Activated CD4-positive, alpha-beta T cell treated with anti-CD3 and anti-CD28 coated beads for 36 hours (primary cell): Measurements from ENCODE around the gene MUSTN1. TPM values are rescaled to one million over a fixed set of nuclear protein-coding genes. Genes with fewer than 3 reads are reported as not detected.

Experiments used
- ATAC-seq: fragments of 200-7000 bp; cut with Tn5 transposase; one replicate; pipeline ENCODE4 v1.10.0; 2021; ENCODE audit warnings: mild to moderate bottlenecking, moderate library complexity
- CTCF ChIA-PET: fragments of 350-600 bp; sonication (Branson Sonifier 250); formaldehyde crosslinking; loops from one replicate; lab custom pipeline; 2021; ENCODE audit warnings: antibody characterized with exemption; lab: Charles Lee
- POLR2A ChIA-PET: fragments of 350-600 bp; sonication (Branson Sonifier 250); formaldehyde crosslinking; loops from one replicate; lab custom pipeline; 2021; ENCODE audit warnings: antibody characterized with exemption, inconsistent platforms; lab: Charles Lee
- DNase-seq: peaks from one replicate; pipeline ENCODE4 v3.0.0-alpha.2; 2020
- H3K27ac Mint-ChIP-seq: one replicate; pipeline ENCODE4 v1.8.0; 2021; ENCODE audit warnings: mixed read lengths
- H3K27me3 Mint-ChIP-seq: one replicate; pipeline ENCODE4 v1.8.0; 2021; ENCODE audit warnings: mixed read lengths
- H3K36me3 Mint-ChIP-seq: one replicate; pipeline ENCODE4 v1.8.0; 2021; ENCODE audit warnings: low read depth, mixed read lengths
- H3K4me1 Mint-ChIP-seq: one replicate; pipeline ENCODE4 v1.8.0; 2021; ENCODE audit warnings: mixed read lengths
- H3K4me3 Mint-ChIP-seq: one replicate; pipeline ENCODE4 v1.8.0; 2021; ENCODE audit warnings: mild to moderate bottlenecking, moderate library complexity, mixed read lengths
- H3K9me3 Mint-ChIP-seq: one replicate; pipeline ENCODE4 v1.8.0; 2021; ENCODE audit warnings: low read depth, mixed read lengths
- intact Hi-C, 2 experiments: fragments of 100-400 bp; cut with DNase I in 1 of 2; cut with micrococcal nuclease in 1 of 2; formaldehyde crosslinking; loops; one replicate each; pipeline versions ENCODE4 v1.14.2 to v1.15.1; 2022 to 2024; cut with DNase I, micrococcal nuclease
- total RNA-seq, 2 experiments: library from RNA; stranded (reverse); gene quantifications; one replicate each; pipeline ENCODE4 v1.2.3, GENCODE V29; 2021

Gene MUSTN1
- total RNA-seq, 2 experiments from 2014 or later, result 2.8 TPM; not detected in 1

DNA sequence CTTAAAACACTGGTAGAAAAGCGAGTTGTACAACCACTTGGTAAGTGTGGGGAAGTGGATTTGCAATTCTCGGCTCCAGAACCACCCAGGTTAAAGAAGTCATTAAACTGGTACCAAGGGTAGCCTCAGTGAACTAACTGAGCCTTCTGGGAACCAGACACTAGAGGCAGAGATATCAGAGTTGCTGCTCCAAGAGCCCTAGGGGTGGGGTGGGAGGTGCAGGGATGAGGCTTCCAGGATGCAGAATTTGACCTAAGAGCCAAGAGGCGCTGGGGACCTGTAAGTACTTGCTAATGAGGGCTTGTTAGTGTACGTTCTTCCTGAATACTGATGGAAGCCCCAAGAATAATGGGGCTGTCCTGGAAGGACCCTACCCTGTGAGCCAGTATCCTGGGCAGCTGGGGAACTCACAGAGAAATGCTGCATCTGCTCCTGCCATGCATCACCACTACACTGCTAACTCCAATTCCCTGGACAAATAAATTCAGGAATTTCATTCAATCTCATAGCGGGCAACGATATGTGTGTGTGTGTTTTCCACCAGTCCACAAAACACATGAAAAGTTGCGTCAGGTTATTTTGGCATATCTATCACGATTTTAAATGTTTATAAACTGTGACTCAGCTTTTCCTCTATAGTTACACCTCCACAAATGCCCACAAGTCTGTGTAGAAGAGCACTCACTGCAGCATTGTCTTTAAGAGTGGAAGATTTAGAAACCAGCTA, 38.8 kb upstream of the MUSTN1 start:
- H3K4me3 Mint-ChIP-seq, result no peak overlapping the region
- intact Hi-C loops, result loop anchor here in 1 of 2 experiments (1.0 kb wide), 1 partner anchor 20 kb away; no protein-coding TSS in a partner anchor
- CTCF ChIA-PET, result interaction anchor here (2.2 kb wide), 1 partner anchor 20 kb away, joined by 11 read pairs; no protein-coding TSS in a partner anchor
- no peak overlapping the region for H3K27ac Mint-ChIP-seq
- DNase-seq (no peak), ATAC-seq (peak; percentile 69)
- no peaks in the 10 kb centered on the region for H3K27me3 Mint-ChIP-seq
- no peaks in the 10 kb centered on the region for H3K9me3 Mint-ChIP-seq
- POLR2A ChIA-PET, result no interaction called here
- H3K36me3 Mint-ChIP-seq, result no peaks in the 10 kb centered on the region
- peaks cover 37% of the 10 kb centered on the region for H3K4me1 Mint-ChIP-seq

DNA sequence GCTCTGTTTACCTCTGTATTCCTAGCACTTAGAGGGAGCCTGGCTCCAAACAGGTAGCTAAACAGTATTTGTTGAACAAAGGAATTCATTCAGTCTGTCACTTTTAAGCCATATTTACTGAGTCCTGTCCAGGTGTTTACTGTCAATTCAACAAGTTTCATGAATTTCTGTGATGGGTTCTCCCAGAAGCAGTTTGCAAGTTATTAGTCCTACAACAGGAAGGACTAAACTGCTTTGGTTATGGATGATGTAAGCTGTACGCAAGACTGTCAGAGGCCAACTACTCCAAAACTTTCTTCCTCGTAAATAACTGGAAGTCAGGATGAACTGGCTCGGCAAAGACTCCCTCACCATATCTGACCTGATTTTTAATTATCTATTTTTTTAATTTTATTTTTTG, 37.4 kb upstream of the MUSTN1 start:
- Mint-ChIP-seq H3K36me3 (no peaks in the 10 kb centered on the region), H3K27ac (peak overlapping the region; percentile 32), H3K27me3 (no peaks in the 10 kb centered on the region), H3K4me3 (no peak overlapping the region), H3K4me1 (peaks cover 37% of the 10 kb centered on the region), H3K9me3 (no peaks in the 10 kb centered on the region)
- POLR2A ChIA-PET, result interaction anchor here (0.7 kb wide), 1 partner anchor 217 kb away, joined by 4 read pairs; no protein-coding TSS in a partner anchor
- intact Hi-C loops, result no loop called here
- DNase-seq (no peak), ATAC-seq (no peak)
- CTCF ChIA-PET, result no interaction called here

DNA sequence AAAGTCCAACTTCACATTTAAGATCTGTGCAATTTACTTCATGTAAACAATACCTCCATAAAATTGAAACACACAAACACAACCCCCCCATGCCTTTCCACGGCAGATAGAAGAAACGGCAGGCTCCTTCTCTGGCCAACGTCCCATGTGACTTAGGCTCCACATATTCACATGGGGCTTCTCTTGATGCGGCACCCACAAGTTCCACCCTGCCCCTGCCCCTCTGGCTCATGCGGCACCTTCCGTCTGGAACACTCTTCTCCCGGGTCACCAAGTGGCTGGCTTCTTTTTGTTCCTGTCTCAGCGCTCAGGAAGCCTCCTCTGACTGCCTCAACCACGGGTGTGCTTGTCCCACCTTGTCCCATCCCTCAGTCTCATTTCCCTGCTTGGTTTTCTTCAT, 36.9 kb upstream of the MUSTN1 start:
- Mint-ChIP-seq H3K27ac (peak overlapping the region; percentile 32), H3K27me3 (no peaks in the 10 kb centered on the region), H3K36me3 (no peaks in the 10 kb centered on the region), H3K4me3 (no peak overlapping the region), H3K9me3 (no peaks in the 10 kb centered on the region), H3K4me1 (peaks cover 37% of the 10 kb centered on the region)
- no peak for ATAC-seq
- DNase-seq, result no peak
- intact Hi-C loops, result no loop called here
- CTCF ChIA-PET, result no interaction called here
- POLR2A ChIA-PET, result no interaction called here

DNA sequence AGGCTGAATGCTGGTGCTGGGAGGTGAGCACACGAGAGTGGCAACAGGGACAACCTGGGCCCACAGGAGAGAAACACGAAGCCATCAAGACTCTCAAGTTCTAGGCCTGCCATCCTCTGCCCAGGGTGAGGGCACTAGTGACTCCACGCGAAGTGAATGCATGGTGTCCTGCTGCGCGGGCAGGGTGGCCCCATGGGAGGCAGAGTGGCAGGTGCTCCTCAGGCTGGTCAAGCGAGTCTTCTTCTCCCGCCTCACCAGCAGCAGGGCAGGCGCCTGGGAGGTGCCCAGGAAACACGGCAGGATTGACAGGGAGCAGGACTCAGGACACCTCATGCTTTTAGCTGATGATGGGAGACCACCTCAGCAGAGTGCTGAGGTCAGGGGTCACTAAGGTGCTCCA, 35.7 kb upstream of the MUSTN1 start:
- H3K27ac Mint-ChIP-seq, result no peak overlapping the region
- CTCF ChIA-PET, result no interaction called here

DNA sequence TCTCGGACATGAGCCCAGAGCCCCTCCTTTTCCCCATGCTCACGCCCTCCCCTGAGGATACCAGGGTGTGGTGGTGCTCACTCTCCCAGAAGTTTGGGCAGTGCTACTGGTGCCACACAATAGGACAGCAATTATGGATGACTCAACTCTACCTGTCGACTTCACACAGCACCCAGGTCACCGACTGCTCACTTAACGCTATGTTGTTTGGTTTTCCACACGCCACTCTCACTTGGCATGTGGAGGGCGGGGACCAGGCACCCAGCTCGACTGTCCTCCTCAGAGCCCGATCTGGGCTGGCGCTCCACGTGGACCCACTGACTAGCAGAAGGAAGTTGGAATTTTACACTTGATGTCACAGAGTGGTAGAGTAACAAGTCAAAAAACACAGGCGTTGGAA, 31.6 kb upstream of the MUSTN1 start:
- peaks cover 6% of the 10 kb centered on the region for H3K4me1 Mint-ChIP-seq
- intact Hi-C loops, result no loop called here
- no peak for DNase-seq
- POLR2A ChIA-PET, result no interaction called here
- no peak overlapping the region for H3K27ac Mint-ChIP-seq
- peaks cover 12% of the 10 kb centered on the region for H3K9me3 Mint-ChIP-seq
- CTCF ChIA-PET, result interaction anchor here (0.6 kb wide), 1 partner anchor 144 kb away, joined by 4 read pairs; no protein-coding TSS in a partner anchor
- no peaks in the 10 kb centered on the region for H3K27me3 Mint-ChIP-seq
- peaks cover 16% of the 10 kb centered on the region for H3K36me3 Mint-ChIP-seq
- no peak overlapping the region for H3K4me3 Mint-ChIP-seq
- ATAC-seq, result no peak

More for the DNA sequence above, 35.7 kb upstream of the MUSTN1 start:
- Mint-ChIP-seq H3K27me3 (no peaks in the 10 kb centered on the region), H3K4me1 (peaks cover 33% of the 10 kb centered on the region), H3K4me3 (no peak overlapping the region), H3K36me3 (peaks cover 4% of the 10 kb centered on the region), H3K9me3 (peaks cover 4% of the 10 kb centered on the region)
- intact Hi-C loops, result no loop called here
- ATAC-seq (no peak), DNase-seq (no peak)
- POLR2A ChIA-PET, result interaction anchor here (0.6 kb wide), 1 partner anchor 11 kb away, joined by 8 read pairs; no protein-coding TSS in a partner anchor

DNA sequence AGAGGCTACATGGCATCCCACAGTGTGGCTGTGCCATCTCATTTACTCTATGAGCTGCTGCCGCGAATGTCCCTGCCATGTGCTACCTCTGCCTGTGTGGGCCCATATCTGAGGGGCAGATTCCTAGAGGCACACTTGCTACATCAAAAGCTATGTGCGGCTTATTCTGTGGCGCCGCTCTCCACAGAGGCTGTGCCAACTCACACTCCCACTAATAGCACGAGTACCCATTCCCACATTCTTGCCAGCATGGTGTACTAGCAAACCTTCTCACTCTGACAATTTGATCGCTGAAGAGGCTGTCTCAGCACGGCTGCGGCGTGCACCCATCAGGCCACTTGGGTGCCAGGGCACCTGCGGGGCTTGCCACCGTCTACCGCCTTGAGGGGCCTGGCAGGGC, 31.2 kb upstream of the MUSTN1 start:
- no peaks in the 10 kb centered on the region for H3K27me3 Mint-ChIP-seq
- intact Hi-C loops, result no loop called here
- ChIA-PET POLR2A (no interaction called here), CTCF (interaction anchor here (0.6 kb wide), 1 partner anchor 144 kb away, joined by 4 read pairs; no protein-coding TSS in a partner anchor)
- peaks cover 12% of the 10 kb centered on the region for H3K9me3 Mint-ChIP-seq
- DNase-seq, result no peak
- ATAC-seq, result no peak
- peaks cover 16% of the 10 kb centered on the region for H3K36me3 Mint-ChIP-seq
- H3K4me3 Mint-ChIP-seq, result no peak overlapping the region
- H3K27ac Mint-ChIP-seq, result no peak overlapping the region
- H3K4me1 Mint-ChIP-seq, result peaks cover 5% of the 10 kb centered on the region

DNA sequence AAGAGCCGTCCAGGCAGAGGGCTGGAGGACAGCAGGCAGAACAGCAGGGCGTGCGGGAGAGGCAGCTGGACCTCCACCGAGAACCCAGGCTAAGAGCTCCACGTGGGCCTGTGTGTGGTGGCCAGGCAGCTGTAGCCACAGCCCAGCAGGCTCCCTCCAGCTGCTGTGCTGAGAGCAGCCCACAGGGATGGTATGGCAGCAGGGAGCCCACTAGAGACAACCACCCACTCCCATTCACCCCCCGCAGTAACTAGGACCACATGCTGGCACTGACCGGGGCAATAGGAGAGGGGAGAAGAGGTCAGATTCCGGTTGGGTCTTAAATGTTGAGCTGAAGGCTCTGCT, 25.6 kb upstream of the MUSTN1 start:
- H3K9me3 Mint-ChIP-seq, result peaks cover 8% of the 10 kb centered on the region
- no peak overlapping the region for H3K27ac Mint-ChIP-seq
- CTCF ChIA-PET, result no interaction called here
- peaks cover 12% of the 10 kb centered on the region for H3K36me3 Mint-ChIP-seq
- DNase-seq, result no peak
- intact Hi-C loops, result no loop called here
- ATAC-seq, result no peak
- no peaks in the 10 kb centered on the region for H3K4me1 Mint-ChIP-seq
- no peak overlapping the region for H3K4me3 Mint-ChIP-seq
- POLR2A ChIA-PET, result interaction anchor here (0.6 kb wide), 2 partner anchors 38 to 81 kb away, joined by 3 to 4 read pairs; no protein-coding TSS in a partner anchor
- H3K27me3 Mint-ChIP-seq, result no peaks in the 10 kb centered on the region

DNA sequence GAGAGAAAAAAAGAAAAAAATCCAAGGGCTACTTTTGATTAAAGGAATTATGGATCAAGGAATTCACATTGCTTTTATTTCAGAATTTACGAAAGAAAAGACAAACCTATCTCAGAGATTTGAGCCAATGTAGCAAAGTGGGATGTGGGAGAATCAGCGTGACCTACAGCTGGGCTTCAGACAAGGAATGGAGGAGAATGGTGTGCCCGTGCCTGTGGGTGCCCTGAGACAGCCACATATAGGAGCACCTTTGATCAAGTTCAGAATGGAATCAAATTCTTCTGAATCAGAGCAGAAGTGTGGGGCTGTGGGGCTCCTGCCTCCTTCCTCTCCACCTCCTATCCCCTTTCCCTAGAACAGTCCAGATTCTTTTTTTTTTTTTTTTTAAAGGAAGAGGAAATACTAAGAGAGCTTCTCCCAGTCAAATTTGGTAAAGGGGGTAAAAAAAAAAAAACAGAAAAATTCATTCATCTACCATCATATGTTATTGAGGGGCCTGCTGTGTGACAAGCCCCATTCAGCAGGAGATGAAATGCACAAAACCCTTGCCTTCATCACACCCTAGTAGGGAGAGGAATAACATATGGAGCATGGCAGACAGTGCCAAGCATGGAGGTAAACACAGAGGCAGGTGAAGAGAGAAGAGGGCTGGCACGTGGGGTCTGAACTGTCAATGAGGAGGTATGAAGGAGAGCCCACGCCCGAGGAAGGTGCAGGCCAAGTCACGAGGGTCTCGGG, 25.0 kb upstream of the MUSTN1 start:
- ChIA-PET POLR2A (interaction anchor here (0.6 kb wide), 1 partner anchor 81 kb away, joined by 3 read pairs; no protein-coding TSS in a partner anchor), CTCF (no interaction called here)
- no peaks in the 10 kb centered on the region for H3K27me3 Mint-ChIP-seq
- no peak overlapping the region for H3K4me3 Mint-ChIP-seq
- H3K27ac Mint-ChIP-seq, result no peak overlapping the region
- ATAC-seq, result no peak
- intact Hi-C loops, result loop anchor here in 1 of 2 experiments (10.0 kb wide), 1 partner anchor 335 kb away; no protein-coding TSS in a partner anchor
- DNase-seq, result no peak
- H3K36me3 Mint-ChIP-seq, result peaks cover 10% of the 10 kb centered on the region
- peaks cover 8% of the 10 kb centered on the region for H3K9me3 Mint-ChIP-seq
- no peaks in the 10 kb centered on the region for H3K4me1 Mint-ChIP-seq

DNA sequence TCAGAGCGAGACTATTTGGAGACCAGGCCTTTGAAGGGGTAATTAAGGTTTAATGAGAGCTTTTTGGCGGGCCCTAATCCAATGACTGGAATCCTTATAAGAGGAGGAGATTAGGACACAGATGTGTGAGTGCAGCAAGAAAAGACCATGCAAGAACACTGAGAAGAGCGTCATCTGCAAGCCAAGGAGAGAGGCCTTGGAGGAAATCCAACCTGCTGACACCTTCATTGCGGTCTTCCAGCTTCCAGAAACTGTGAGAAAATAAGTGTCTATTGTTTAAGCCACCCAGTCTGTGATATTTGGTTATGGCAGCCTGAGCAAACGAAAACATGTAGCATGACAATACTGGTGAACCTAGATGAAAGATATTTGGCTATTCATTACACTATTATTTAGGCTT, 23.0 kb upstream of the MUSTN1 start:
- Mint-ChIP-seq H3K27ac (no peak overlapping the region), H3K4me1 (no peaks in the 10 kb centered on the region), H3K9me3 (no peaks in the 10 kb centered on the region), H3K36me3 (peaks cover 1% of the 10 kb centered on the region), H3K4me3 (no peak overlapping the region), H3K27me3 (no peaks in the 10 kb centered on the region)
- intact Hi-C loops, result loop anchor here in 1 of 2 experiments (10.0 kb wide), 1 partner anchor 337 kb away; no protein-coding TSS in a partner anchor
- POLR2A ChIA-PET, result no interaction called here
- CTCF ChIA-PET, result interaction anchor here (0.7 to 0.8 kb wide), 2 partner anchors 36 to 194 kb away, joined by 3 read pairs; no protein-coding TSS in a partner anchor
- ATAC-seq (no peak), DNase-seq (no peak)

DNA sequence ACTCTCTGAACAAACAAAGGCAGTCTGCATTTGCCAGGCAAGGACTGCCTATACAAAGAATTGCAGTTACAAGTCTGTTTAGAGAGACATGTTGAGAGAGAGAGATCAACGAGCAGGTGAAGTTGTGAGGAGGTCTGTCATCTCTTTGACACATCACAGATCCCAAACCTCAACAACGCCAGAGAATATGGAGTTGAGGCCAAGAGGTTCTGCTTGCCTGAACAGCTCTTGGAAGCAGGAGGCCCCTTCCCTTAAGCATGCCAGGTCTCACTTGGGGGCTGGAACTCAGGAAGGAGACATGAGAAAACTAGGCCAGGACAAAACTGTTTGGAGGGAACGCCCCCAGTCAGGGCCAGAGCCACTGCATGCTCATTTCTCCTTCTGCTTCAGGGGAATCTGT, 22.3 kb upstream of the MUSTN1 start:
- ChIA-PET CTCF (interaction anchor here (0.5 to 1.6 kb wide), 2 partner anchors 48 to 1152 kb away, joined by 3 read pairs; no protein-coding TSS in a partner anchor), POLR2A (no interaction called here)
- intact Hi-C loops, result loop anchor here in 1 of 2 experiments (10.0 kb wide), 1 partner anchor 338 kb away; no protein-coding TSS in a partner anchor
- ATAC-seq (no peak), DNase-seq (no peak)
- H3K9me3 Mint-ChIP-seq, result no peaks in the 10 kb centered on the region
- H3K27me3 Mint-ChIP-seq, result no peaks in the 10 kb centered on the region
- H3K27ac Mint-ChIP-seq, result no peak overlapping the region
- H3K4me3 Mint-ChIP-seq, result no peak overlapping the region
- no peaks in the 10 kb centered on the region for H3K36me3 Mint-ChIP-seq
- no peaks in the 10 kb centered on the region for H3K4me1 Mint-ChIP-seq

DNA sequence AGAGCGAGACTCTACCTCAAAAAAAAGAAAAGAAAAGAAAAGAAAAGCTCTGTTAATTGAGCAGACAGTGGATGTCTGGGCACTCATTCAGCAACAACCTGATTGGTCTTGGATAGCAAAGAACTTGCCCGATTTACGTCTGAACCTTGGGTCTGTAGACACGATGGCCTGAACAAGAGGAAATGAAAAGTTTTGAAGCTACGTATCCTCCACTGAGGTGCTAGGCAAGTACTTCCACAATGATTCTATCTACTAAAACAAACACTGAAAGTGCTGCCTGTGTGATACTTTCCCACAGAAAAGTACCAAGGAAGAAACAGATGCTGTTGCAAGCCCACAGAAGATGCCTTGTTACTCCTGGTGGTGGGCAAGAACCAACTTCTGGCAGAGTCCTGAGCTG, 21.8 kb upstream of the MUSTN1 start:
- ATAC-seq (no peak), DNase-seq (no peak)
- Mint-ChIP-seq H3K27ac (no peak overlapping the region), H3K4me1 (no peaks in the 10 kb centered on the region), H3K36me3 (peaks cover 5% of the 10 kb centered on the region), H3K9me3 (no peaks in the 10 kb centered on the region), H3K4me3 (no peak overlapping the region), H3K27me3 (no peaks in the 10 kb centered on the region)
- intact Hi-C loops, result loop anchor here in 1 of 2 experiments (10.0 kb wide), 1 partner anchor 338 kb away; no protein-coding TSS in a partner anchor
- ChIA-PET POLR2A (no interaction called here), CTCF (interaction anchor here (0.5 to 2.2 kb wide), 4 partner anchors 12 to 1153 kb away, joined by 3 to 6 read pairs (median 3); no protein-coding TSS in a partner anchor)
